Thyroid gland (tissue), 4 donors: ENCODE data around the gene MTCL1.

Experiments
- POLR2A ChIP-seq, 2 donors: fragments of 450-650 bp; IDR thresholded peaks; one replicate each; pipeline ENCODE4 v1.6.1; 2017; ENCODE audit warnings: antibody characterized with exemption in 2 of 2, mild to moderate bottlenecking in 2 of 2, moderate library complexity in 1 of 2
- TF ChIP-seq, protein P1 (sequence below), 6 experiments: fragments of 200-600 bp in 3 of 6; fragments of 450-650 bp in 3 of 6; sonication (generic) in 3 of 6; IDR thresholded peaks; one replicate each; pipeline ENCODE4 v1.5.1; 2016 to 2019; ENCODE audit warnings: antibody characterized with exemption in 6 of 6, mild to moderate bottlenecking in 2 of 6, inconsistent platforms in 1 of 6, moderate library complexity in 1 of 6

DNA sequence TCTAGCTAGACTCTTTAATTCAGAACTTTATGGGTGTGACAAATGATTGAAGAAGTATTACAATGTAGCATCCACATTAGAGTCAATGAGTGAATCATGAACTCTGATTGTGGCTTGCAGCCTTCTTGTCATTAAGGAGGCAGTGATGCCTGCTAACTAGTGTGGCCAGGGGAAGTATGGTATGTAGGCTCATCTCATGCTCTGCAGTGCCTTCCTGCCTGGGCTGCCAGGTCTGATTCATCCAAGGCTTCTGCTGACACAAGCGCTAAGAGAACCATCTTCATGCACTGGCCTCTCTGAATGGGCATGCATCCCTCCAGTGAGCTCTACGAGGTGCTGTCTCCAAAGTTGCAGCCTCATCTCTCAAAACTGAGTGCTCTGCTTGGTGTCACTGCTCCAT, 144.3 kb downstream of the MTCL1 start:
- TF ChIP-seq POLR2A (IDR thresholded peaks at IDR 0.05), result no peak
- TF ChIP-seq, protein P1, sequence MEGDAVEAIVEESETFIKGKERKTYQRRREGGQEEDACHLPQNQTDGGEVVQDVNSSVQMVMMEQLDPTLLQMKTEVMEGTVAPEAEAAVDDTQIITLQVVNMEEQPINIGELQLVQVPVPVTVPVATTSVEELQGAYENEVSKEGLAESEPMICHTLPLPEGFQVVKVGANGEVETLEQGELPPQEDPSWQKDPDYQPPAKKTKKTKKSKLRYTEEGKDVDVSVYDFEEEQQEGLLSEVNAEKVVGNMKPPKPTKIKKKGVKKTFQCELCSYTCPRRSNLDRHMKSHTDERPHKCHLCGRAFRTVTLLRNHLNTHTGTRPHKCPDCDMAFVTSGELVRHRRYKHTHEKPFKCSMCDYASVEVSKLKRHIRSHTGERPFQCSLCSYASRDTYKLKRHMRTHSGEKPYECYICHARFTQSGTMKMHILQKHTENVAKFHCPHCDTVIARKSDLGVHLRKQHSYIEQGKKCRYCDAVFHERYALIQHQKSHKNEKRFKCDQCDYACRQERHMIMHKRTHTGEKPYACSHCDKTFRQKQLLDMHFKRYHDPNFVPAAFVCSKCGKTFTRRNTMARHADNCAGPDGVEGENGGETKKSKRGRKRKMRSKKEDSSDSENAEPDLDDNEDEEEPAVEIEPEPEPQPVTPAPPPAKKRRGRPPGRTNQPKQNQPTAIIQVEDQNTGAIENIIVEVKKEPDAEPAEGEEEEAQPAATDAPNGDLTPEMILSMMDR (IDR thresholded peaks at IDR 0.05), result no peak
